CD4-positive, alpha-beta memory T cell (primary cell): ENCODE results near the gene KLHL1. TPM values are rescaled to one million over a fixed set of nuclear protein-coding genes. Genes with fewer than 3 reads are reported as not detected.

Source experiments
- CTCF ChIA-PET: fragments of 350-600 bp; sonication (Branson Sonifier 250); formaldehyde crosslinking; loops from one replicate; lab custom pipeline; 2021; ENCODE audit warnings: inconsistent platforms; ENCODE audit not compliant: partially characterized antibody; lab: Charles Lee
- POLR2A ChIA-PET: fragments of 350-600 bp; sonication (Branson Sonifier 250); formaldehyde crosslinking; loops from one replicate; lab custom pipeline; 2021; ENCODE audit not compliant: partially characterized antibody; lab: Charles Lee
- DNase-seq, 5 donors: peaks; one replicate each; pipeline versions ENCODE4 v3.0.0 to v3.0.0-alpha.2; 2020 to 2022; ENCODE audit warnings: mixed read lengths in 1 of 5
- H3K27ac ChIP-seq: one replicate; pipeline ENCODE4 v1.7.0; 2013; ENCODE audit warnings: low read depth, low read length
- H3K27me3 ChIP-seq: 2 replicates; pipeline ENCODE4 v1.7.0; 2013; ENCODE audit warnings: mild to moderate bottlenecking, low read length, moderate library complexity; ENCODE audit not compliant: insufficient read depth
- H3K36me3 ChIP-seq: 2 replicates; pipeline ENCODE4 v1.7.0; 2013; ENCODE audit warnings: mild to moderate bottlenecking, low read length, moderate library complexity; ENCODE audit not compliant: insufficient read depth
- H3K4me1 ChIP-seq: 2 replicates; pipeline ENCODE4 v1.7.0; 2013; ENCODE audit warnings: mild to moderate bottlenecking, low read length, moderate library complexity; ENCODE audit not compliant: insufficient read depth
- H3K4me3 ChIP-seq, 2 donors: one replicate each; pipeline ENCODE4 v1.7.0; 2013; ENCODE audit warnings: low read length in 2 of 2, mild to moderate bottlenecking in 1 of 2
- H3K9me3 ChIP-seq, 2 donors: one replicate each; pipeline ENCODE4 v1.7.0; 2013; ENCODE audit warnings: low read length in 2 of 2, control low read depth in 1 of 2; ENCODE audit not compliant: control insufficient read depth in 1 of 2
- H3K27ac Mint-ChIP-seq, 7 donors: one replicate each; pipeline ENCODE4 v1.8.0; 2020 to 2021; ENCODE audit warnings: mixed read lengths in 7 of 7, mild to moderate bottlenecking in 6 of 7, inconsistent platforms in 3 of 7, moderate library complexity in 3 of 7
- H3K27me3 Mint-ChIP-seq, 2 donors: one replicate each; pipeline ENCODE4 v1.8.0; 2020 to 2021; ENCODE audit warnings: mixed read lengths in 2 of 2
- H3K36me3 Mint-ChIP-seq, 2 donors: one replicate each; pipeline ENCODE4 v1.8.0; 2020 to 2021; ENCODE audit warnings: mixed read lengths in 2 of 2, inconsistent platforms in 1 of 2, mild to moderate bottlenecking in 1 of 2
- H3K4me1 Mint-ChIP-seq, 4 donors: one replicate each; pipeline ENCODE4 v1.8.0; 2020 to 2021; ENCODE audit warnings: mixed read lengths in 4 of 4, mild to moderate bottlenecking in 1 of 4
- H3K4me3 Mint-ChIP-seq, 8 donors: one replicate each; pipeline ENCODE4 v1.8.0; 2020 to 2021; ENCODE audit warnings: mixed read lengths in 8 of 8, mild to moderate bottlenecking in 7 of 8, moderate library complexity in 6 of 8, inconsistent platforms in 3 of 8
- H3K9me3 Mint-ChIP-seq, 8 donors: one replicate each; pipeline ENCODE4 v1.8.0; 2020 to 2021; ENCODE audit warnings: mixed read lengths in 8 of 8, mild to moderate bottlenecking in 5 of 8, inconsistent platforms in 3 of 8, moderate library complexity in 1 of 8
- intact Hi-C: fragments of 100-400 bp; cut with micrococcal nuclease; formaldehyde crosslinking; loops from one replicate; pipeline ENCODE4 v1.15.1; 2023
- polyA plus RNA-seq, 2 donors: library from polyadenylated mRNA; unstranded; fragments of 300-500 nt; fragmentation: Illumina TruSeq; gene quantifications; one replicate each; pipeline ENCODE4 v1.2.3, GENCODE V29; 2021
- total RNA-seq, 2 experiments: library from RNA; stranded (reverse); gene quantifications; one replicate each; pipeline ENCODE4 v1.2.3, GENCODE V29; 2021

The KLHL1 gene
- total and polyA plus RNA-seq, 4 experiments from 2014 or later, result not detected

DNA sequence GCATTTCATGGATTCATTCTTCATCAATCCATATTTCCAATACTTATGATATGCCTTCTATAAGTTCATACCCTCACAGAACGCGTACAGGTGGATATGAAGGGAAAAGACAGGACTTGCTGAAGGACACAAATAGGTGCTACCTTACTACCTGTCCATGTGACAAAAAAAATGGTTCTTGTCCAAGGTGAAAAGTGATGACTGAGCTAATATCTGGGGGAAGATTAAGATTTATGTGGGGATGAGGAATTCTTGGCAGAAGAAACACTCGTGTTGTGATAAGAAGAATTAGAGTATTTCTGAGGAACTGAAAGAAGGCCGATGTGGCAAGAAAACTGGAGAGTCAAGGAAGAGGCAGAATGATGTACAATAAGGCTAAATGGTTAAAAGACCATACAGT lies 357.0 kb downstream of the KLHL1 start:
- CTCF ChIA-PET, result no interaction called here
- no peaks in the 10 kb centered on the region for H3K27me3 ChIP-seq
- Mint-ChIP-seq H3K27ac (no peak overlapping the region), H3K36me3 (no peaks in the 10 kb centered on the region), H3K9me3 (peaks cover 0 to 6% (median under 1%) of the 10 kb centered on the region in 8 donors), H3K4me1 (no peaks in the 10 kb centered on the region), H3K4me3 (no peak overlapping the region), H3K27me3 (no peaks in the 10 kb centered on the region)
- H3K4me1 ChIP-seq, result no peaks in the 10 kb centered on the region
- H3K4me3 ChIP-seq, result no peak overlapping the region
- no peak overlapping the region for H3K27ac ChIP-seq
- no peak for DNase-seq
- POLR2A ChIA-PET, result no interaction called here
- H3K9me3 ChIP-seq, result no peaks in the 10 kb centered on the region
- H3K36me3 ChIP-seq, result no peaks in the 10 kb centered on the region
- intact Hi-C loops, result no loop called here

DNA sequence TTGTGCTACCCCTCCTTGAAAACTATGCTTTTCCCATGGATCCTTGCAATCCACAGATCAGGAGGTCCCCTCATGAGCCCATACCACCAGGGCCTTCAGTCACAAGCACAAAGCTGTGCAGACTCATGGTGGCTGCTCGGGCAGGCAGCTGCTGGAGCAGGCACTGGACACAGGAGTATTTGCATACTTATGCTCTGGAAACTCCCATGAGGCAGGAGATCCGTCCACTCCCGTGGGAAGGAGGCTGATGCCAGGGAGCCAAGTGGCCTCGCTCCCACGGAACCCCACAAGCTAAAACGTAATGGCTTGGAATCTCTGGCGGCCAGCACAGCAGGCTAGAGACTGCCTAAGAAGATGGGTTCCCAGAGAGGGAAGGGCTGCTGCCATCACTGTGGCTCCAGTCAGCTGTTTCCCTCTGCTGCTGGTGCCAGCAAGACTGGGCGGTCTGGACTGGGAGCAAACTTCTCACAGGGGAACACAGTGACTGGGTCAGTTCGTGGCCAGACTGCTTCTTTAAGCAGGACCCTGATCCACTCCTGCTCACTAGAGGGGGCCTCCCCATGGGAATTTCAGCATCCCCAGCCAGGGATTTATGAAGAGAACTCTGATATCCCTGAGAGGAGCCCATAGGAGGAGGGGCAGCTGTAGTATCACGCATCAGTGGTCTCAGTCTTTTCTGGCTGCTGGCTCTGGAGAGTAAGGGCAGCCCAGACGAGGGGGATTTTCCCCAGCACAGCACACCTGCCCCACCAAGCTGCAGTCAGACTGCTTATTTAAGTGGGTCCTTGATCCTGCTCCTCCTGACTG lies 370.9 kb downstream of the KLHL1 start:
- no peak overlapping the region for H3K4me3 Mint-ChIP-seq
- H3K4me1 Mint-ChIP-seq, result no peaks in the 10 kb centered on the region
- Histone ChIP-seq H3K9me3 (peaks cover 0 to 3% of the 10 kb centered on the region in 2 donors), H3K27ac (no peak overlapping the region), H3K4me3 (no peak overlapping the region), H3K27me3 (no peaks in the 10 kb centered on the region), H3K36me3 (no peaks in the 10 kb centered on the region), H3K4me1 (no peaks in the 10 kb centered on the region)
- H3K27ac Mint-ChIP-seq, result no peak overlapping the region
- POLR2A ChIA-PET, result no interaction called here
- intact Hi-C loops, result no loop called here
- CTCF ChIA-PET, result no interaction called here
- no peaks in the 10 kb centered on the region for H3K36me3 Mint-ChIP-seq
- no peaks in the 10 kb centered on the region for H3K27me3 Mint-ChIP-seq
- peaks cover 0 to 19% (median 7%) of the 10 kb centered on the region in 8 donors for H3K9me3 Mint-ChIP-seq
- DNase-seq, result no peak

DNA sequence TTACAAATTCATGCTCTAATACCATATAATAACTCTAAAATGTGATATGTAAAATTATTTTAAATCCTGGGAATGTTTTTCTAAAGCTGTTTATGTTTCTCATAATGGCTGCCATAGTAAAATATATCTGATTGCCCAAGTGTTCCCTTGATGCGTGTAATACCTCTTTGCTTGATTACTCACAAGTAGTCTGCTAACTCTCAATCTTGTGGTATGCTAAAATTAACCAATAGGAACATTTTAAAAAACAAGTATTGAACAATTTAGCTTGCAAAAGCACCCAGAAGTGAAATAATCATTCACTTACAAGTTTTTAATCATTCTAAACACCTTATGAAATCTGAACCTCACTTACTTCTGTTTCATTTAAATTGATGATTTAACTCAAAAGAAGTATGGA lies 386.6 kb downstream of the KLHL1 start:
- peaks cover 0 to 23% (median 10%) of the 10 kb centered on the region in 8 donors for H3K9me3 Mint-ChIP-seq
- ChIA-PET POLR2A (no interaction called here), CTCF (no interaction called here)
- H3K4me1 ChIP-seq, result no peaks in the 10 kb centered on the region
- no peak overlapping the region for H3K4me3 ChIP-seq
- H3K9me3 ChIP-seq, result no peaks in the 10 kb centered on the region
- no peak overlapping the region for H3K27ac Mint-ChIP-seq
- H3K27me3 Mint-ChIP-seq, result no peaks in the 10 kb centered on the region
- intact Hi-C loops, result no loop called here
- no peak overlapping the region for H3K4me3 Mint-ChIP-seq
- H3K36me3 Mint-ChIP-seq, result no peaks in the 10 kb centered on the region
- H3K4me1 Mint-ChIP-seq, result no peaks in the 10 kb centered on the region
- H3K27ac ChIP-seq, result no peak overlapping the region
- no peaks in the 10 kb centered on the region for H3K36me3 ChIP-seq
- DNase-seq, result no peak
- no peaks in the 10 kb centered on the region for H3K27me3 ChIP-seq

DNA sequence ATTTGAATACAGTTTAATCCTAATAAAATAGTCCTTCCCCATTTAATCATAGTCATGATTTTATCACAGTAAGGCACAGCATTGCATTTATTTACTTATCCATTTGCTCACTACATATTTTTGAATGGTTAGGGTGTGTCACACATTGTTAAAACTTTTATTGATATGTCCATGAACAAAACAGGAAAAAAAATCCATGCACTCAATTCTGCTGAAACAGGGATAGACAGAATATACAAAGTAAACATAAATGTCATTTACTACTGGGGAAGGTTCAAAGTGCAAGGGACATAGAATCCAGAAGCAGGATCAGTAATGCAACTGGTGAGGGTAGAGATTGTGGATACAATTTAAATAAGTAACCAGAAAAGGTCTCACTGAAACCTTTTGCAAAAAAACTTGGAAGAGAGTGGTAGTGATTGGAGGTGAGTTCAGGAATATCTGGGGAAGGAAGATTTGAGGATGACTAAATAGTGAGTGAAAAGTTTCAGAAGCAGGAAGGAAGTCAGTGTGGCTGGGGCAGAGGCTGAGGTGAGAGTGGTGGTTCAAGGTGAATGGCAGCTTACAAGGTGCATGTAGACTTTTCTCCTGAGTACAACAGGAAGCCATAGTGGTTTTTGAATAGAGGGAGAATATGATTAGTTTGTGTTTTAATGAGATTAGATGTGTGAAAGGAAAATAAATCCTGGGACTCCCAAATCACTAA lies 387.8 kb downstream of the KLHL1 start:
- Histone ChIP-seq H3K4me3 (no peak overlapping the region), H3K4me1 (no peaks in the 10 kb centered on the region), H3K9me3 (no peaks in the 10 kb centered on the region), H3K27me3 (no peaks in the 10 kb centered on the region), H3K27ac (no peak overlapping the region), H3K36me3 (no peaks in the 10 kb centered on the region)
- Mint-ChIP-seq H3K4me1 (no peaks in the 10 kb centered on the region), H3K4me3 (no peak overlapping the region), H3K36me3 (no peaks in the 10 kb centered on the region), H3K9me3 (peaks cover 0 to 23% (median 8%) of the 10 kb centered on the region in 8 donors), H3K27me3 (no peaks in the 10 kb centered on the region), H3K27ac (no peak overlapping the region)
- intact Hi-C loops, result no loop called here
- ChIA-PET CTCF (no interaction called here), POLR2A (no interaction called here)
- no peak for DNase-seq

DNA sequence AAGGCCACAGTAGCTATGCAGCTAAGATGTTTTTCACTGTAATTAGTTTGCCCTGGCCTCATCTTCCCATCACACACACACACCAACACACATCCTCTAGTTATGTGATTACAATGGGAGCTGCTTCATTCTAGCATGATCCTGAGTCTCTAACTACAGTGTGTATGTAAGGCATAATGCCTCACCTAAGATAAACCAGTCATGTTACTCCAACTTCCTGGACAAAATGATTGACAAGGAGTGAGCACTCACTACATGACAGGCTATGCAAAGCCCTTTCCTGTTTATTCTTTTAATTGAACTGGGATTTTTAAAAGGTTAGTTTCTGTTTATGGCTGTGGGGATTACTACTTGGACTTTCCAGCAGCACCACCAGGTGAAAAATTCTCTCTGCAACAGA lies 401.4 kb downstream of the KLHL1 start:
- H3K27ac Mint-ChIP-seq, result no peak overlapping the region
- H3K27me3 ChIP-seq, result no peaks in the 10 kb centered on the region
- H3K9me3 Mint-ChIP-seq, result peaks cover 0 to 10% (median 2%) of the 10 kb centered on the region in 8 donors
- H3K36me3 ChIP-seq, result no peaks in the 10 kb centered on the region
- POLR2A ChIA-PET, result no interaction called here
- no peak overlapping the region for H3K4me3 ChIP-seq
- no peaks in the 10 kb centered on the region for H3K4me1 ChIP-seq
- CTCF ChIA-PET, result no interaction called here
- no peaks in the 10 kb centered on the region for H3K36me3 Mint-ChIP-seq
- no peaks in the 10 kb centered on the region for H3K27me3 Mint-ChIP-seq
- intact Hi-C loops, result no loop called here
- peaks cover 0 to 1% (median 0%) of the 10 kb centered on the region in 4 donors for H3K4me1 Mint-ChIP-seq
- no peak overlapping the region for H3K27ac ChIP-seq
- DNase-seq, result no peak
- H3K9me3 ChIP-seq, result no peaks in the 10 kb centered on the region
- no peak overlapping the region for H3K4me3 Mint-ChIP-seq

DNA sequence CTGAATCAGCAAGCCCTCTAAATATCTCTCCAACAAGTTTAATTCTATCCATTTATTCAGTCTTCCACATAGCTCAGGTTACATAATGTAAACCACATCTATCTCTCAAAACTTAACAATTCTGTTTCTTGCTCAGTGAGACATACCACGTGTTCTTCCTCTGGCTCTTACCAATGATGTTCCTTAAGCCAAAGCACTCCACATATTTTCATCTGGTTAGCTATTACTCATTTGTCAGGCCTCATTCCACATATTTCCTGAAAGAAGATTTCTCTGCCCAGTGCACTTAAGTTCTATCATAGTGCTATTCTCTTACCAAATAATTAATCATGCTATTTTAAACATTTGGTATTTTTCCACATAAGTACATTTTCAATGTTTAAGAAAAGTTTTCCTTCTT lies 403.9 kb downstream of the KLHL1 start:
- H3K36me3 Mint-ChIP-seq, result no peaks in the 10 kb centered on the region
- no peak overlapping the region for H3K4me3 Mint-ChIP-seq
- no peak for DNase-seq
- intact Hi-C loops, result no loop called here
- H3K27me3 ChIP-seq, result no peaks in the 10 kb centered on the region
- H3K27me3 Mint-ChIP-seq, result no peaks in the 10 kb centered on the region
- no peaks in the 10 kb centered on the region for H3K4me1 ChIP-seq
- H3K27ac Mint-ChIP-seq, result no peak overlapping the region
- ChIA-PET CTCF (no interaction called here), POLR2A (no interaction called here)
- H3K9me3 ChIP-seq, result peaks cover 0 to 3% of the 10 kb centered on the region in 2 donors
- no peak overlapping the region for H3K4me3 ChIP-seq
- no peak overlapping the region for H3K27ac ChIP-seq
- peaks cover 0 to 10% (median 3%) of the 10 kb centered on the region in 8 donors for H3K9me3 Mint-ChIP-seq
- no peaks in the 10 kb centered on the region for H3K36me3 ChIP-seq
- peaks cover 0 to 1% (median 0%) of the 10 kb centered on the region in 4 donors for H3K4me1 Mint-ChIP-seq

DNA sequence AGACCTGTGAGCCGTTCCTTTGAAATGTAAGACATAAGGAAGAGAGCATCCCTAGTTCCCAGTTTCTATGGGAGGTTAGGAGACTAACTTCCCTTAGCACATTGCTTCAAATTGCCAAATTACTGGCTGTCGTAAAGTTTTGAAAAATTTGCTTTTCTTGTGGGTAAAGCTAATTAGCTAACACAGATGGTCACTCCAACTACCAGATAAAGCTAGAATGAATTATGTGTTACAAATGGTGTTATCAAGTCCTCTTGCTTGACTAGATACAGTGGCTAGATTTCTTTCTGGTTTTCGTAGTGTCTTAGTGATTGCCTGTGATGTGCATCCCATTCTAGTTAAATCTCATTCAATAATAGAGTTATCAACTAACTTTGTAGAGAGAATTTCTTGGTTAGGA lies 417.3 kb downstream of the KLHL1 start:
- H3K9me3 Mint-ChIP-seq, result peaks cover 0 to 4% (median under 1%) of the 10 kb centered on the region in 8 donors
- H3K4me3 ChIP-seq, result no peak overlapping the region
- no peak overlapping the region for H3K27ac ChIP-seq
- no peak overlapping the region for H3K27ac Mint-ChIP-seq
- H3K27me3 Mint-ChIP-seq, result no peaks in the 10 kb centered on the region
- intact Hi-C loops, result no loop called here
- CTCF ChIA-PET, result no interaction called here
- H3K9me3 ChIP-seq, result no peaks in the 10 kb centered on the region
- H3K4me3 Mint-ChIP-seq, result no peak overlapping the region
- POLR2A ChIA-PET, result no interaction called here
- DNase-seq, result no peak
- no peaks in the 10 kb centered on the region for H3K4me1 Mint-ChIP-seq
- H3K36me3 Mint-ChIP-seq, result no peaks in the 10 kb centered on the region
- no peaks in the 10 kb centered on the region for H3K36me3 ChIP-seq
- no peaks in the 10 kb centered on the region for H3K4me1 ChIP-seq
- H3K27me3 ChIP-seq, result no peaks in the 10 kb centered on the region
